Ovary (tissue), 3 donors: ENCODE data around the gene SNAP29.

Experiments used
- CTCF ChIP-seq, 3 donors: fragments of 450-650 bp in 2 of 3; fragments of 200-600 bp in 1 of 3; IDR thresholded peaks; one replicate each; pipeline versions ENCODE4 v1.5.1 to v1.8.0; 2016 to 2022; ENCODE audit warnings: antibody characterized with exemption in 3 of 3, mild to moderate bottlenecking in 1 of 3
- EP300 ChIP-seq: sonication (generic); formaldehyde crosslinking; IDR thresholded peaks from one replicate; pipeline ENCODE4 v1.6.1; 2017; ENCODE audit warnings: antibody characterized with exemption
- POLR2A ChIP-seq: fragments of 450-650 bp; IDR thresholded peaks from one replicate; pipeline ENCODE4 v1.6.1; 2017; ENCODE audit warnings: antibody characterized with exemption, mild to moderate bottlenecking, moderate library complexity
- donor health status: DM: no; HTN: no; CAD: no.

GRCh38 chr22:20859615-20860014, 808 bp downstream of the SNAP29 start:
- TF ChIP-seq CTCF (IDR thresholded peaks at IDR 0.05), result no peak
- TF ChIP-seq EP300, result no peak
- TF ChIP-seq POLR2A, result no peak
